ENCODE results near the gene TRAPPC12.

Gene TRAPPC12

GRCh38 chr2:3409627-3410170 is 30.2 kb downstream of the TRAPPC12 start:
- DNase-seq = no peak

- DNase-seq = no peak
Observed at GRCh38 chr2:3411103-3411502, 31.6 kb downstream of the TRAPPC12 start.

- no peak for DNase-seq
Observed at GRCh38 chr2:3413697-3414096, 34.2 kb downstream of the TRAPPC12 start.

GRCh38 chr2:3414133-3414860 is 34.8 kb downstream of the TRAPPC12 start:
- DNase-seq = no peak

DNA sequence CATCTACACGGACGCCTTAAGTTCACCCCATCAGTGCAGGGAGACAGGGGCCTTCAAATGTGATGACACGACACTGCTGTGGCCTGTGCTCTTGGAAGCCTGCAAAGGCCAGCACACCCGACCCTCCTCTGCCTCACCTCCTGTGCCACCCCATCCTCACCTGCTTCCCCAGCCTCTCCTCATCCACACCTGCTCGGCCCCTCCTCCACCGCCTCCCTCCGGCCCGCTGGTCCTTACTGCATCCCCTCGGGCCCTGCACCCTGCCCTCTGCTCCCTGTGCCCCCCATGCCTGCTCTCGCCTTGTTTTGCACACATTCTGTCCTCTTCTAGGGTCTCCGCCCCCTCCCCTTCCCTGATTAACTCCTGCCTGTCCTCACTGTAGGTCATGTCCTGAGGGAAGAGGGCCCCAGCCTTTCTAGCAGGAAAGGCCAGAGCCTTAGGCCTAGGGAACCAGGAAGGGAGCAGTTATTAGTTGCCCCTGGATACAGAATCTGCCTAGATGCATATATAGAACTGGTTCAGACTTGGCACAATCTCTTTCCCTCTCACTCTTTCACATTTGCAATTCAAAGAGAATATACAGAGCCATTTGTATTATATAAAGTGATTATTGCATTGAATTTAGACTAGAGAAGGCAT is 39.4 kb downstream of the TRAPPC12 start:
- DNase-seq = no peak

- no peak for DNase-seq
Observed at GRCh38 chr2:3420076-3420768, 40.7 kb downstream of the TRAPPC12 start.

- DNase-seq = no peak
Observed at GRCh38 chr2:3420769-3421397, 41.4 kb downstream of the TRAPPC12 start.

GRCh38 chr2:3421580-3421979 is 42.1 kb downstream of the TRAPPC12 start:
- no peak for DNase-seq

- DNase-seq = no peak
Observed at GRCh38 chr2:3422161-3422779, 42.8 kb downstream of the TRAPPC12 start.

GRCh38 chr2:3423492-3424170 is 44.1 kb downstream of the TRAPPC12 start:
- DNase-seq = peak; percentile 50 to 81

DNA sequence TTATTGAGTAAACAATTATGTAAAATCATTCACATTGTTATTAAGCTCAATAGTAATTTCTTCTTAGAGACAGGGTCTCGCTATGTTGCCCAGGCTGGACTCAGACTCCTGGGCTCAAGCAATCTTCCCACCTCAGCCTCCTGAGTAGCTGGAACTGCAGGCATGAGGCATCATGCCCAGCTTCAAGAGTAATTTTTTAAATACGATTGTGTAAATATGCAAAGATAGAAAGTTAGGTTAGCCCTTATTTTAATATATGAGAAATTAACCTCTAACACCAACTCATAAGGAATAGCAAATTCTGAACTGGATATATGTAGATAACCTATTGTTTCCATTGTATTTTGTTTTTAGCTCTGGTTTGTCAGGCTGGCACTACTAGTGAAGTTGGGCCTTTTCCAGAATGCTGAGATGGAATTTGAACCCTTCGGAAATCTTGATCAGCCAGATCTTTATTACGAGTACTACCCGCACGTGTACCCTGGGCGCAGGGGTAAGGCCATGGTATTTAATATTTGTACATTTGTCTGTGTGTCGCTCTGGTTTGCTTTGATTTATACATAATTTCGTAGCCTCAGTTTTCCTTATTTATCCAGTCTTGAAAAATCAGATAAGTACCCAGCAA is 44.8 kb downstream of the TRAPPC12 start:
- no peak for DNase-seq

DNA sequence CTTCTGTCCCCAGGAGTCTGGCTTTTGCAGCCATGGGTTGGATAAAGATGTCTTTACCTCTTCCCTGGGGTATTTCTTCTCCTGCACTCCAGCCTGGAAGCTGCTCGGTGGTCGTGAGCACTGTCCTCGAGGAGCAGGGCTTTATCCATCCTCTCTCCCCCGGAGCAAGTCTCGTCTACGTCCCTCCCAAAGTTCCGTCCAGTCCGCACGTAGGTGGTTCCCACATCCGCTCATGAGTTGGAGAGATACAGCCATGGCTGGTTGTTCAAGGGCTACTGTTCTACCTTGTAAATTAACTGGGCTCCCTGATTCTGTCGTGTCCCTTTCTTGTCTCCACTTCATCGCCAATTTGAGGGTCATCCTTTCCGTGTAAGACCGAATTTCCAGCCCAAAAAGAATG is 47.1 kb downstream of the TRAPPC12 start:
- DNase-seq = no peak

- DNase-seq = no peak
Observed at GRCh38 chr2:3427272-3427671, 47.8 kb downstream of the TRAPPC12 start.

DNA sequence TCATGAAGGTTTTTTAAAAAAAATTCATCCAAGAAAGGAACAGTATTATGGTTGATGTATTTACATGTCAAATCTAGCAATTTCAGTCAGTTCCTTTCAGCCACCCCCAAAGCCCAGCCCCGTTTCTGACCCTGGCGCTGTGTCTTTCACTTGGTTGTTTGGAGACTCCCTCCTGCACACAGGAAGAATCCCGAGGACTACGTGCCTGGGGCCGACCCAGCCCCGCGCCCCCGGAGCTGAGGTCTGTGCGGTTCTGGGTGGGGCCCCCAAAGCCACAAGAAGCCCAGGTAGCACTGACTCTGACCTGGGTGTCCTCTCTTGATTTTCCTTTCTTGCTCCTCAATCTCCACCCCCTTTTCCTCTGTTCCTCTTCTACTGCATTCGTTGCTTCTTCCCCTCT is 49.1 kb downstream of the TRAPPC12 start:
- no peak for DNase-seq

- DNase-seq = no peak
Observed at GRCh38 chr2:3429066-3429610, 49.6 kb downstream of the TRAPPC12 start.

GRCh38 chr2:3430172-3430571 is 50.7 kb downstream of the TRAPPC12 start:
- DNase-seq = no peak

GRCh38 chr2:3430740-3431490 is 51.4 kb downstream of the TRAPPC12 start:
- DNase-seq = no peak

DNA sequence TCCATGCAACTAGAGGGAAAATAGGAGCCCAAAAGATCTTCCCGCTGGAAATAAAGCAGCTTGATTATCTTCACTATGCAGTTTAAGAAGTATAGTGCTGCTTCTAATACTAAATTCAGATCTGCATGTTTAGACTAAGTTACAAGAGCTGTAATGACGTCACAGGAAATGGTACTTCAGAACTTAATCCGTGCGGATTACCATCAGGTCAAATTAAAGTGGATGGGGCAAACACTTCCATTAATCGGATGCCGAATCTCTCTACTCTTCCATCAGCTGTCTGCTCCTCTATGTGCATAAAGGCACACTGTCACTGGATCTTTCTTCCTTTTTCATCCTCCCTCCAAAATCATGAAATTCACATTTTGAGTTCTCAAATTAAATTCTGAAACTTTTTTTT is 52.6 kb downstream of the TRAPPC12 start:
- DNase-seq = no peak

- DNase-seq = no peak
Observed at GRCh38 chr2:3432693-3433338, 53.3 kb downstream of the TRAPPC12 start.

DNA sequence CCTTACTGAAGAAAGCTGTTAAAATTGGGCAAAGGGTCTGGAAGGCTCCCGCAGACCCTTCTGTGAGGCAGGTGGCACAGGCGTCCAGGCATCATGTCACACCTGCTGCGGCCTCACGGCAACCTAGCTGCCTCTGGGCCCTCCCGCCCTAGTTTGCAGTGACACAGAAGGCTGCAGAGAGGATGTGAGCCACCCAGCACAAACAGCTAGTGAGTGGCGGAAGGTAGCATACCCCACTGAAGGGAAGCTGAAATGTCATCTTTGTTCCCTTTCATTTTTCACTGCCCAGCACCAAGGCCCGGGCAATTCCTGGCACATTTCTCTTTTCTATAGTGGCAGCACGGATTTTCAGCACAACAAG is 53.8 kb downstream of the TRAPPC12 start:
- no peak for DNase-seq

Data from activated CD4-positive, alpha-beta T cell treated with anti-CD3 and anti-CD28 coated beads for 4 hours (primary cell).